HG03280 (cell line): ENCODE data around the gene EHD4.

Experiments
- ATAC-seq: cut with Tn5 transposase; IDR thresholded peaks from one replicate; pipeline ENCODE4 v1.9.1; 2021; ENCODE audit warnings: mild to moderate bottlenecking, moderate library complexity; ENCODE audit not compliant: unreplicated experiment

Gene EHD4

DNA sequence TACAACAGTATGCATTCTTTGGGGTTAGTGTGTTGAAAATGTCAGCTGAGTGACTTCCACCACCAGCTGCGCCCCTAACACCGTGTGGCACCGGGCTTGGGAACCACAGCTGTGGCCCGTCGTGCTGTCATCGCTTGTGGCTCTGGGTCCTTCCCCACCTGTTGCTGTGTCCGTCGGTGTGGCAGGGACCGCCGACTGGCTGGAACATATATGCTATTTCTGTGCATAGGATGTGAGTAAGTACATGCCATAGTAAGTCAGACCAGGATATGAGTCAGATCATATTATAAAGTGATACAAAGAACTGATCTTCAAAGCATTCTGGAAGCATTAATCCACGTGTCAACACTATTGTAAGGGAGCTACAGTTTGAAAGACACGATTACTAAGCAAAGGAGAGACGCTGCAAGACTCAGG is 31.9 kb downstream of the EHD4 start:
- ATAC-seq, result no peak

DNA sequence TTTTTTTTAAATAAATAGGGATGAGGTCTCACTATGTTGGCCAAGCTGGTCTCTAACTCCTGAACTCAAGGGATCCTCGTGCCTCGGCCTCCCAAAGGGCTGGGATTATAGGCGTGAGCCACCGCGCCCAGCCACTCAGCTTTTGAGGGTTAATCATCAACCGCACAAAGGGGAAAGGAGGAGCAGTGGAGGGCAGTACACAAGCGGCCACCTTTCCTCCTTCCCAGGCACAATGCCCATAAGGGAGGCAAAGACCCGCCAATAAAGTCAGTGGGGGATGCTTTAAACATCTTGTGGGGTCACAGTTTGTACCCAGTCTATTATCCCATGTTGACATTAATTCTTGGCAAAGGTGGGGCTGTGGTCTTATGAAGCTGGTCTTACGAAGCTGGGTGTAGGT is 32.4 kb downstream of the EHD4 start:
- ATAC-seq, result no peak

DNA sequence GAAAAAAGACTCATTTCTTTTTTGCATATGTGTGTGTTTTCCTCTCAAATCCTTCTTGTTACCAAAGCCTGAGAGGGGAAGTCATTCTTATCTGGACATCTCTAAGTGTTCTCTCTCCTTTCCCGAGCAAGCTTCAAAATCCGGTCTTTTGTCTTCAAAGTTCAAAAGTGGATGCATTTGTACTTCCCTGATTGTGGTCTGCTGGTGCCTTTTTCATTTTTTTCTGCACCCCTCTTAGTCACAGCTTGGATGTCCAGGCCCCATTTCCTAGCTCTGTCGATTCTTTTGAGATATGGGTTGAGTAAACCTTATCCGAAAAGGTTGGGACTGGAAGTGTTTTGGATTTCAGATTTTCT is 34.8 kb downstream of the EHD4 start:
- no peak for ATAC-seq

DNA sequence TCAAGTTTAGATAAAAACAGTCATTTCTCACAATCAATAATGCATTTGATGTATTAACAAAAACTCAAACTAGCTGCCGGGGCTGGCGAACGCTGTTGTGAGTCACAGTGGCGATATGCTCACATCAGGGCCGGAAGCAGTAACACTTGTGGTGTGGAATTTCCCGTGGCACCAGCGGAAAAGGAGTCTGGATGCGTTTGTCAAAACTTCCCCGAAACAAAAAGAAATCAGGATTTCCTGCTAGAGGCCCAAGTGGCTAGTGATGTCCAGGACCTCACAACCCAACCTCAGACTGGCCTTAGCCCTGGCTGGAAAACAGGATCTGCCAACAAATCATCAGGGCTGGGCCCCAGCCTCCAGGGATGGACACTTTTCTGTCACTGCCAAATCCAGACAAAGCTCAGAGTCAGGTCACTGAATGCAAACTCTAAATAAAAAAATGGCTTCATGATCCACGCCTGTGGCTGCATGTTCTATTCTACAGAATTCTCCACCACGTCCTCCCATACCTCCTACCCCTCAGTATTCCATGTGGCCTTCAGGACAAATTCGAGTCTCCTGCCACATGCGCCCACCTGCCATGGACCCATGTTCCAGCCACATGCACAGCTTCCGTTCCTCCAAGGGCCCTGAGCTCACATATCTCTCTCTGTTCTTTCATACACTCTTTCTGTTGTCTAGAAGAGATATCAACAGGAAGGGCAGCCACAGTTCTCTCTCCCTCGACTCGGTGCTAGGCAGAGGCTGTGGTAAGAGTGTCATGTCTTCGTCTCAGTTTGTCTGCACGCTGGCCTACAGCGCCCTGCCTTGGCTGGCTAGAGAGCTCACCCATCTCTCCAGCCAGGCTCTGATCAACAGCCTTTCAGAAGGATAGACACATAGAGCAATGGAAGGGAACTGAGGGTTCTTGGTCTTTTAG is 35.4 kb downstream of the EHD4 start:
- ATAC-seq, result no peak

DNA sequence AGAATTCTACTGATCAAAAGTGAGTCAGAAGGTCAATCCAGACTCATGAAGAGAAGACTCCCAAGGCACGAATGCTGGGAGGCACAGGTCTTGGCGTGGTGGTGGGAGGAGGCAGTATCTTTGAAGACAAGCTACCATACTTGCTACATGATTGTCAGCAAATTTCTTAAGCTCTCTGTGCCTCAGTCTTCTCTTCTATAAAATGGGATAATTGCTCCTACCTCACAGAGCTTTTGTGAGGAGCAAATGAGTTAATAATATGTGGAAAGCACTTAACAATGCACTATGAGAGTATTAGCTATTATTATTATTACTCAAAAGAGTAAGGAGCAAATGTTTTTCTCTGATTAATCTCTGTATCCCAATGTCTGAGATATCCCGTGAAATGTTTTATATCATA is 36.2 kb downstream of the EHD4 start:
- ATAC-seq, result no peak

DNA sequence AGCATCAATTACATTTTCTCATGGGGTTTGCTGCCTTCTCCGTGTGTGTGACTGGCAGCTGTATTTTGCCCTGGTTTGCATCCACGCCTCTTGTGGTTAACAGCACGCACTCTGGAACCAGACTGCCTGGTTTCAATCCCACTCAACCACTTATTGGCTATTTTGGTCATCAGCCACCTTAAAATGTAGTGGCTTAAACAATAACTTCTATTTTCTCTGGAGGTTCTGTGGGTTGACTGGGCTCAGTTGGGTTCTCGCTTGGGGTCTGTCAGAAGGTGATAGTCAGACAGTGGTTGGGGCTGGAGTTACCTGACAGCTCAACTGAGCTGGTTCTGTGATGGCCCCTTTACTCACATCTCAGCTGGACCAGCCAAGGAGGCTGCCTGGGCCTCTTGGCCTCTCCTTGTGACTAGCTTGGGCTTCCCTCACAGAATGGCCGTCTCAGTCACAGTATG is 36.8 kb downstream of the EHD4 start:
- ATAC-seq, result no peak

DNA sequence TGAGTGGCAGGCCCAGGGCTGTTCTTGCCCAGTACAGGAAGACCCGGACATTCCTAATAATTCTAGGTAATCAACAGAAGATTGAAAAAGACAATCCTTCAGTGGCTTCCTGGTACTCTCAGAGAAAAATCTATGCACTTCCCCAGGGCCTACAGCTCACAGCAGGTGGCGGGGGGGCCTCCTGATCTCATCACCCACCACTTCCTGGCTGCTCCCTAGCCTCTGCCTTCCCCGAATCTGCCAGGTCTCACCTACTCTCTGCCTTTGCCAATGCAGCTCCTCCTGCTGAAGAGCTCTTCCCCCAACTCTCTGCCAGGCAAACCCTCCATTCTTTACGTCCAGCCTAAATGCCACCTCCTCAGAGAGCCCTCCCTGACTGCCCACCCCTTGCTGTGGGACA is 37.5 kb downstream of the EHD4 start:
- ATAC-seq, result no peak

DNA sequence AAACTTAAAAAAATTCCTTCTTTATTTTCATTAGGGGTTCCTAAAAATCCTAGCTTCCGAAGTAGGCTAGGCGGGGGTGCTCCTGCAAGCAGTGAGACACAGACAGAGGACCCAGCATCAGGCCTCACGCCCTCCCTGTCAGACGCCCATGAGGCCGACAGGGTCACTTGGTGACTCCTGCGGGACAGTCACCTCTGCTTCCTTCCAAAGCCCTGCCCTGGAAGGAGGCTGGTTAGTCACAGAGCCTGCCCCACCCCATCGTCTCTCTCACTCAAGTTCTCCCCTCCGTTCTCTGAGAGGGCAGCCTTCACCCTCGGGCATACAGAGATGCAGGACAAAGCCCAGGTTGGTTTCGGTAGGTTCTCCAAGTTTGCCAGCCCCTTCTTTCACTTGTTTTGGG is 38.6 kb downstream of the EHD4 start:
- ATAC-seq, result no peak

DNA sequence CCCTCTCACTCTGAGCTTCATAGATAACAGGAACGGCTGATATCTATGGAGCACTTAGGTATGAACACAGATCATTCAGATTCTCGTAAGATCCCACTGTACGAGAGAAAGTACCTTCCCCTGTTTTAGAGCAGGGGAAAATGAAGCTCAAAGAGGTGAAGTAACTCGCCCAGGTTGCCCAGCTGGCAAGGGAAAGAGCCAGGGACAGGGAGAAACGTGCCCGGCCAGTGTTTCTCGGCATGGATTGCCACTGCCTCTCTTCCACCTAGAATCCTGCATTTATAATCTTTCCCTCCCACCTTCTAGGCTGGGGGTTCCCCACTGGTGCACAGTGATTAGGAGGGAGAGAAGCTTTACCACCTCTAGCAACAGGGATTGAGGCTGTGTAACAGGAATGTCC is 39.0 kb downstream of the EHD4 start:
- no peak for ATAC-seq

DNA sequence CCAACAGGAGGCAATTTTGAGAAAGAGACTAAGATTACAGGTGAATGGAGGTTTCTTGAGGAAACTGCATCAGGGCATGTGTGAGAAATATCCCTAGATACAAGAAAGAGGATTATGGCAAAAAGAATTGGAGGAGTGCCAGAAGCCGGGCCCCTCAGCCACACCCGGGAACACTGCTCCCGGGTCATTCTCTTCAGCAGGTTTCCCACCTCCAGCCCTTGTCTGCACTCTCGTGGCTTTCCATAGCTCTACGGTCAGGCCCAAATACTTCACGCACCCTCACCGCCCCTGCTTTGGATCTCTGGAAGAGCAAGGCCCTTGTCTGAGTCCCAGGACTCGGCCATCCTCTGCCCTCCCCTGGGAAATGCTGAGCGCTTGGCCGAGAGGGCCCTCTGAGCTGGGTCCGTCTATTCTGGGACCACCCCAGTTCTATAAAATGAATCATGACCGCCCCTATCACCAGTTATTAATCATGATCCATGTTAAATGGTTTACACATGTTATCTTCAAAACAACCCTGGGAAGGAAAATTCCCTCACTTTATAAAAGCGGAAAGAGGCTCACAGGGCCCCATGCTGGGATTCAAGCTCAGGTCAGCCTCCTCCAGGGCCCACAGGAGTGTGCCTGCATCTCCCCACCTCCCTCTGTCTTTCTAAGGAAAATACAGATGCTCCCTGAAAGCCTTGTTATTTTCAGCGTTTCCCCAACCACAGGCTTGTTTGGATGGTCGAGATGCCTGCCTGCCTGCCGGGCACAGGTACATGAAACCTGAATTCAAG is 39.7 kb downstream of the EHD4 start:
- no peak for ATAC-seq

DNA sequence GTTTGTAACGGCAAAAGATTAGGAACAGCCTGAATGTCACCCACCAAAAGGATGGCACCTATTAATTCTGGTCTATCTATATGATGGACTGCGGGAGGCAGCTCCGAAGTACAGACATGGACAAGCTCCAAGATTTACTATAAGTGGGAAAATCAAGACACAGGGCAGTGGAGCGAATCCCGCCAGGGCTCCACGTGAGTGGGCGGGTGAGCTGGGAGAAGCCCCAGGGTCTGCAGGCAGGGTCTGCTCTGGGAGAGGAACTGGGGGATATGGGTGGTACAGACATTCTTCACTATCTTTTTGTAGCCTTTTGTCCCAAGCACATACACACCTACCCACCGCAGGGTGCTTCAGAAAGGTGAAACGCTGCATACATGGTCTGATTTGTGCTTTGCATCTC is 40.3 kb downstream of the EHD4 start:
- no peak for ATAC-seq

DNA sequence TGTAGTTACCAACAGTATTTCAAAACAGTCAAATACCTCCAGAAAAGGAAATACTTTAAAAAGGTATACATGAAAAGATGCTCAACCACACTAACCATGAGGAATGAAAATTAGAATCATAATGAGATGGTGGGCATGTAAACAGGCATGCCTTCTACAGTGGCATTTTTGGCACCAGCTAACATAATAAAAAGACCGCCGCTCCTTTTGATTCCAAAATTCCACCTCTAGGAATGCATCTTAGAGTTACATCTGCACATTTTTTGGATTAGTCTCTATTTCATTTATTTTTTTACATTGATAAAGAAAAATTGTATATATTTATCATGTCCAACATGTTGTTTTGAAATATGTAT is 41.5 kb downstream of the EHD4 start:
- no peak for ATAC-seq

DNA sequence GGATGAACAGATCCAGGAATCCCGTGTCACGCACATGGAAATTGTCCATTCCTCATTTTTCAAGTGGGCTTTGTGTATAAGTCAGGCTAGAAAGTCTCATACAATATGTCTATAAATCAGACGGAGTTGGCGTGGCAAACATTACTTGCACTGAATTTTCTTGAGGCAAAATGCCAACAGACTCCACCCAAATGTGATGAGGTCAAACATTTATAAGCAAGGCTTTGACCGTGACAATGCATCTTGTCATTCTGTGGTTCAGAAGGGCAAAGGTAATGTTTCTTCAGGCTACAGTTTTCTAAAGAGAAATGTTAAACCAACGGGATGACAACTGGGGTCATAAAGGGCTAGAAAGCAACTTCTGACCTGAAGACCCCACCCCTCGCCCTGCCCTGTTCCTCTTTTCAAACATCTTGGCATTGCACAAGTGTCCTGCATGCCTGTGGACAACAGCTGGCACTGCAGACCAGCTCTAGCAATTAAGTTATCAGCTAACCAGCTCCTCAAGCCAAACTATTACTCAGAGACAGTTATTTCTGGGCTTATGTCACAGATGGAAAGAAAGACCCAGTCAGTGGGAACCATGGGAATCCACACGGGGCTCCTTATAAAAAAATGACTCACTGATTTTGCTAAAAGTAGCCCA is 42.0 kb downstream of the EHD4 start:
- no peak for ATAC-seq

DNA sequence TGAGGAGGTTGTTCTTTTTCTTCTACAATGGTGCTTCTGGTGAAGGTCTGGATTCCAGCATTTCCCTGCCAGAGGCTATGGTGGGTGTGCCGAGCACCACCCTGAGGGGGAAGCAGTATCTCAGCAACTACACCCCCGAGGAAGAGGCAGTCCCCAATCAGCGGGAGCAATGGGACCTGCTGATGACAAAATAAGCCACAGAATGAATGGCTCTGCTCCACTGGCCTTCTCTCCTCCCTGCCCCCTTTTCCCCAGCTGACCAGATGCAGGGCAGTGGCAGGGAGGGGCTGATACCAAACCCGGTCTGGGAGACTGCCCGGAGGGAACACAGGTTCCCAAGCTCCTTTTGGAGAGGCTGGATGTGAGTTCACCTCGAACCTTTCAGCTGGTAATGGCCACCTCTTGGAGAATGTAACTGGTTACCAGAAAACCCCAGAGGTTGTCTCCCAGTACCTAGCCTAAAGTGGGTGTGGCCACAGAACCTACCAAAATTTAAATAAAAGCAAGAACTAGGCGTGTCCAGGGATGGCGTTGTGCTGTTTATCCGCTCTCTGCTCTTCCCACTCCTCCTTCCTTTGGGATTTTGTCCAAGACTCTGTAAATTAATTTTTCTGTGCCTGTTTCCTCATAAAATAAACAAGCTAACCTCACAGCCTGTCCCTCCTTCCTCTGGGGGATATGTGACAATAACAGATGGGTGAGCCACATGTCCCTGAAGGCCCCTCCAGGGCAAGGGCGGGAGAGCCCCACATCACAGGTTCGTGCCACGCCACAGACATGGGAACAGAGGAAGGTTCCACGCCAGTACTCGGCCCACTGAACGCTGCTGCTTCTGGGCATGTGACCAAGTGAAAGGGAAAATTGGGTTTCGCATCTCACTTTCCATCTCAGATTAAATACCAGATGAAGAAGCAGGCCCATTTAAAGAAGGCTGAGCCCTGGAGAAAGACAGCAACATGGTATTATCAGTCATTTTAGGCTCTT is 43.4 kb downstream of the EHD4 start:
- ATAC-seq, result peak; percentile 50

DNA sequence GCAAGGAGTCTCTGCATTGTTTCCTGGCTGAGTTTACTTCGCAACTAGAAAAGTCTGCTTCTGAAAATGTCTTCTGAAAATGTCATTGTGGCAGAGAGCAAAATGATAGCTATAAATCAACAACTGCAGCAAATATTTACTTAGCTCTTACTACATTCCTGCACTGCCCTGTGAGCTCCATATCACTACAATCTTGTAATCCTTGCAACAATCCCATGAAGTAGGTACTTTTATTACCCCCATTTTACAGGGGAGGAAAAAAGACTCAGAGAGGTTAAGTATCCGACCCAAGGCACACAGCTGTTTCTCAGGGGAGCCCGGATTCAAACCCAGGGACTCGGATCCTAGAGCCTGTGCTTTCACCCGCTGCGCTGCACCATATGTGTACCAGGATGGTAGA is 44.3 kb downstream of the EHD4 start:
- ATAC-seq, result no peak

DNA sequence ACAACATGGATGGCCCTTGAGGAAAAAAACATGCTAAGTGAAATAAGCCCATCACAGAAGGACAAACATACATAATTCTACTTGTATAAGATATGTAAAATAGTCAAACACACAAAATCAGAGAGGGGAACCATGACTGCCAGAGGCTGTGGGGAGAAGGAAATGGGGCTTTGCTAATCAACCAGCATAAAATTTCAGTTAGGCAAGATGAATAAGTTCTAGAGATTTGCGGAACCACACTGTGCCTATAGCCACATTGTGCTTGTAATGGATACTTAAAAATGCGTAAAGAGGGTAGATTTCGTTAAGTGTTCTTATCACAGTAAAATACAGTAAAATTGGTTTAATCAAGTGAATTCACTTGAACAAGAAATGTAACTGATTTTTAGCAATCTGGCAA is 44.8 kb downstream of the EHD4 start:
- no peak for ATAC-seq

DNA sequence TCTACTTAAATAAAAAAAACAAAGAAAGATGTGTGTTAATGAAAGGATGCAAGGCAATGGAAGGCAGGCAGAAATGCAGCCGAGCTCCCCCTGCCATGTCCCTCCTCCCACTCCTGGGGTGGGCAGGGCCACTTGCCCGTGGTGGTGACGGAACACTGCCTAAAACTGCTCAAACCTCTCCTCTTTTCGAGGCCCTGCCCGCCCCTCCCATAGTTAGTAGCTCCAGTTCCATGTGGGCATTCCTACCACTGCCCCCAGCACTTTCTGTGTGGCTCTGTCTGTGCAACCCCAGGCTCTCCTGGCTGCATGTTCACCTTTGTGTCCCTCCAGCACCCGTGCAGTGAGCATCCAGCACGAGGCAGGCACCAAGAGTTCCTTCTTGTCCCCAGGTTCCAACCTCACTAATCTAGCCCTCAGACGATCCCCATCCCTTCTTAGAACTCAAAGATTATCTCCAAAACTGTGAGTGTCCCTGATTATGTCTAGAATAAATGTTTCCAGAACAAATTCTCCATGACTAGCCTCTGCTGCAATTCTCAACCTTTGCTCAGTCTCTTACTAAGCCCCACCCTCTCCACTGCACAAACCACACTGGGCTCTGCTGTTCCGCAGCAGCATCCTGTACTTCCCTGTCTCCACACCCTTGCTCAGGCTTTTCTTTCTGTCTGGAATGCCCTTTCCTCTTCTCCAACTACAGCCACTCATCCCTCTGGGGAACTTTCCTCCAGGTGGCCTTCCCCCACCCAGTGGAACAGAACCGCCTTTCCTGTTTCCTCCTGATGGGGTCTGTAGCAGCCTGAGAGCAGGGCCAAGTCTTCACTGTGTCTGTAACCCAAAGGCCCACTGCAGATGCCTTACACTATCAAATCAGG is 45.9 kb downstream of the EHD4 start:
- no peak for ATAC-seq

DNA sequence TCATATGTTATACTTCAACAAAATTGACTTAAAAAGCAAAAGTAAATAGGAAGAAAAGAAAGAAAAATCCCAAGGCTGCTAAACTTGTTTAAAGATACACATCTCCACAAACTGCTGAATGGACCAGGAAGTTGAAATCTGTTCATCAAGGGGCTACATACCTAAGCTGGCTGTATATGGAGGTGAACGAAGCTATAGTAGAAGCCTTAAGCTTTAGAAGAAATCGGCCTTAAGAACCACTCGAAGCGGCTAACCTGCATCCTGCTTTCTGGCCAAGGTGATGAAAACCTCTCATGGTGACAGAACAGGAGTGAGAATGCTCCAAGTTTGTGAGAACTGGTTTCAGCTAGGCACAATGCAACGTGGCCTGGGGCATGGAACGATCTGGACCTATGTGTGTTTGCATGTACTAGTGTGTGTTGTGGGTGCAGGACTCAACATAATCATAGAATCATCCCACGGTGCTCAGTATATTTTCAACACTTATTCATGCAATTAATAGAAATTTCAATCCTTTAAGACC is 47.2 kb downstream of the EHD4 start:
- no peak for ATAC-seq

DNA sequence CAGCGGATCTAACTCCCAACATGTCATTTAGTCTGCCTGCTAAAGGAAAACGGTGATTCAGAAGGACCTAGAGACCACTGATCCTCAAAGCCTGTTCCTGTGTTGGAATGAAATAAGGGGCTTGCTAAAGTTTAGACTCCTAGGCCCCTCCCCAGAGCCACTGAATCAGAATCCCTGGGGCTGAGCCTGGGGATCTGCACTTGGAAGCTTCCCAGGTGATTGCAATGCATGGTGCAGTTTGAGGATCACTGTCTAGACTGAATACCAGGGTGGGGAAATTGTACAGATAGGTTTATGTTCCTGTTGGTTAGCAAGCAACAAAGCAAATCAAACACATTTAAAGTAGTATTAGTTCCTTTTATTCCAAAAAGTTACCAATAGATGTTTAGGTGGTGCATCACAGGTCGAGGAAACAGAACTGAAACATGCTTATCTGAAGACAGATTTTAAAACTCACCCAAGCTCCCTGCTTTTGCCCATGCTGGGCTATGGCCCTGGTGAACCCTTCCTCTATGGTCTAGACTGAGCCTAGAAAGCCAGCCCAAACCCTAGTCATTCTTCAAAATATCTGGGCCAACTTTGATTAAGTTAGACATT is 48.9 kb downstream of the EHD4 start:
- ATAC-seq, result no peak
